H1 (cell line): ENCODE data around the gene KLF2. TPM values are rescaled to one million over a fixed set of nuclear protein-coding genes. Genes with fewer than 3 reads are reported as not detected.

Experiments
- ASH2L ChIP-seq: fragments of 200-600, 300-600 bp; sonication (generic); IDR thresholded peaks from one replicate; pipeline ENCODE4 v1.7.1; 2017; ENCODE audit warnings: low read length
- HDAC2 ChIP-seq, 2 experiments: fragments of 300-600 bp in 1 of 2; sonication (generic) in 1 of 2; IDR thresholded peaks; 2 replicates each; pipeline ENCODE4 v1.6.1; 2011 to 2012; ENCODE audit warnings: low read depth in 2 of 2, low read length in 2 of 2, mild to moderate bottlenecking in 2 of 2, moderate library complexity in 2 of 2, borderline replicate concordance in 1 of 2, inconsistent platforms in 1 of 2
- KDM4A ChIP-seq: IDR thresholded peaks from one replicate; pipeline ENCODE4 v1.7.1; 2012; ENCODE audit warnings: low read depth, mild to moderate bottlenecking, moderate library complexity, low read length, inconsistent platforms; ENCODE audit not compliant: severe bottlenecking
- polyA plus RNA-seq, 7 experiments: library from polyadenylated mRNA; depleted of rRNA in 3 of 7; stranded (reverse) in 5 of 7; unstranded in 2 of 7; fragments of >200 nt in 5 of 7; fragments of 200-250 nt in 2 of 7; gene quantifications; 1 replicate in 5 of 7; 2 replicates in 1 of 7; 4 replicates in 1 of 7; pipeline versions ENCODE4 v1.2.1 to v1.2.3, GENCODE V29; 2011 to 2013; ENCODE audit warnings: missing spikeins in 2 of 7, mixed read lengths in 2 of 7
- total RNA-seq: library from RNA; stranded (reverse); fragmentation: NEBNext Ultra II Directional; extraction: Animal tissue kit (Norgen Biotek cat#: 25700); gene quantifications from 2 replicates; pipeline ENCODE4 v1.2.1, GENCODE V29; 2021

The KLF2 gene
- total and polyA plus RNA-seq, 2 of the 8 experiments (the other 6 are each of a cell fraction or from before 2014, with no cell fraction given) = 0.19 to 0.33 TPM

DNA sequence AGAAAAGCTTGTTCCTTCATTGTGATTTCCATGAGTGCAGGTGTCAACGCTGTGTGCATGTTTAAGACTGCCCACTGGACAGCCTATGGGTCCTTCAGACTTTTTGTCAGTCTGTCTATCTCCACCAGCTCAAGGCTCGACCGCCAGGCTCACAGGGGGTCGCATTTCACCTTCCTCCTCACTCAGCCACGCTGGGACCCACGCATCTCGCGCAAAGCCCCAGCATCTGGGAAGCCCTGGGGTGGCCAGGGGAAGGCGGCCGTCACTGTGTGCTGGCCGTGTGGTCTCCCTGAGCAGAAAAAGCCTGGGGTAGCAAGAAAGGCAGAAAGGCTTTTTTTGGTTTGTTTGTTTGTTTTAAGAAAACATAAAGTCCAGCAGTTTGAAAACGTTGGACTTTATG is 48.5 kb downstream of the KLF2 start (continued):
- no peak for TF ChIP-seq ASH2L
- TF ChIP-seq KDM4A = no peak
- TF ChIP-seq HDAC2 (IDR thresholded peaks at IDR 0.05; ENCODE audit: borderline replicate concordance in 1 of 2, low read depth in 2 of 2, low read length in 2 of 2) = no peak
